Measurements from ENCODE around the gene LPCAT1. TPM values are rescaled to one million over a fixed set of nuclear protein-coding genes. Genes with fewer than 3 reads are reported as not detected.

LPCAT1 gene
- total RNA-seq, 3 donors from 2014 or later (not counting 1 experiment from before 2014, with no cell fraction given), result 196 to 302 (median 252) TPM

- Mint-ChIP-seq H3K27me3 (ENCODE audit: low read depth in 2 of 2) (no peaks in the 10 kb centered on the region), H3K9me3 (no peaks in the 10 kb centered on the region), H3K27ac (peak overlapping the region; percentile 83 to 95), H3K4me1 (peaks cover 75 to 86% of the 10 kb centered on the region in 2 donors), H3K36me3 (peaks cover 12% of the 10 kb centered on the region), H3K4me3 (peak overlapping the region; percentile 2)
- WGBS (ENCODE audit: insufficient coverage), result 90% methylated on average over 18 of the region's 18 CpGs
- intact Hi-C loops (cut with micrococcal nuclease), result loop anchor here (10.0 kb wide), 1 partner anchor 405 kb away; no protein-coding TSS in a partner anchor
- Histone ChIP-seq H3K4me1 (ENCODE audit: control insufficient read depth, insufficient read depth, low read length) (peaks cover 90% of the 10 kb centered on the region), H3K27ac (ENCODE audit: low read length) (peak overlapping the region; percentile 3), H3K27me3 (ENCODE audit: control insufficient read depth, insufficient read depth, low read length) (no peaks in the 10 kb centered on the region), H3K9me3 (ENCODE audit: control insufficient read depth, insufficient read depth, low read length) (no peaks in the 10 kb centered on the region), H3K4me3 (ENCODE audit: low read length) (no peak overlapping the region), H3K36me3 (ENCODE audit: control insufficient read depth, insufficient read depth, low read length) (peaks cover 51% of the 10 kb centered on the region)
- no peak for DNase-seq
- no peak for TF ChIP-seq CTCF (IDR thresholded peaks at IDR 0.05)
- ATAC-seq, result no peak
These were observed 13.6 kb downstream of the LPCAT1 start for GRCh38 chr5:1510151-1510561.

GRCh38 chr5:1509346-1510085 is 14.2 kb downstream of the LPCAT1 start:
- DNase-seq, result no peak
- H3K27me3 ChIP-seq (ENCODE audit: control insufficient read depth, insufficient read depth, low read length), result no peaks in the 10 kb centered on the region
- H3K4me1 Mint-ChIP-seq, result peaks cover 74 to 83% of the 10 kb centered on the region in 2 donors
- TF ChIP-seq CTCF (IDR thresholded peaks at IDR 0.05), result no peak
- peaks cover 12% of the 10 kb centered on the region for H3K36me3 Mint-ChIP-seq
- no peak overlapping the region for H3K4me3 ChIP-seq (ENCODE audit: low read length)
- H3K36me3 ChIP-seq (ENCODE audit: control insufficient read depth, insufficient read depth, low read length), result peaks cover 51% of the 10 kb centered on the region
- no peaks in the 10 kb centered on the region for H3K27me3 Mint-ChIP-seq (ENCODE audit: low read depth in 2 of 2)
- H3K27ac ChIP-seq (ENCODE audit: low read length), result no peak overlapping the region
- ATAC-seq, result no peak
- H3K4me1 ChIP-seq (ENCODE audit: control insufficient read depth, insufficient read depth, low read length), result peaks cover 90% of the 10 kb centered on the region
- intact Hi-C loops (cut with micrococcal nuclease), result loop anchor here (10.0 kb wide), 1 partner anchor 405 kb away; no protein-coding TSS in a partner anchor
- H3K9me3 ChIP-seq (ENCODE audit: control insufficient read depth, insufficient read depth, low read length), result no peaks in the 10 kb centered on the region
- 86% methylated on average over 29 of the region's 30 CpGs for WGBS (ENCODE audit: insufficient coverage)
- H3K27ac Mint-ChIP-seq, result peak overlapping the region; percentile 83 to 95
- H3K4me3 Mint-ChIP-seq, result peak overlapping the region; percentile 32
- H3K9me3 Mint-ChIP-seq, result no peaks in the 10 kb centered on the region

- H3K36me3 ChIP-seq (ENCODE audit: control insufficient read depth, insufficient read depth, low read length), result peaks cover 47% of the 10 kb centered on the region
- TF ChIP-seq CTCF (IDR thresholded peaks at IDR 0.05), result no peak
These were observed 15.0 kb downstream of the LPCAT1 start for GRCh38 chr5:1508659-1509290.

More at GRCh38 chr5:1508659-1509290, 15.0 kb downstream of the LPCAT1 start:
- Mint-ChIP-seq H3K9me3 (no peaks in the 10 kb centered on the region), H3K36me3 (peaks cover 12% of the 10 kb centered on the region), H3K27me3 (ENCODE audit: low read depth in 2 of 2) (no peaks in the 10 kb centered on the region), H3K4me3 (peak overlapping the region; percentile 2), H3K4me1 (peaks cover 74 to 83% of the 10 kb centered on the region in 2 donors), H3K27ac (peak overlapping the region; percentile 72 to 77)
- H3K9me3 ChIP-seq (ENCODE audit: control insufficient read depth, insufficient read depth, low read length), result no peaks in the 10 kb centered on the region
- H3K27ac ChIP-seq (ENCODE audit: low read length), result no peak overlapping the region
- ATAC-seq (no peak), DNase-seq (peak in 1 of 2 donors; percentile 13)
- no peaks in the 10 kb centered on the region for H3K27me3 ChIP-seq (ENCODE audit: control insufficient read depth, insufficient read depth, low read length)
- H3K4me1 ChIP-seq (ENCODE audit: control insufficient read depth, insufficient read depth, low read length), result peaks cover 89% of the 10 kb centered on the region
- 95% methylated on average over 30 of the region's 30 CpGs for WGBS (ENCODE audit: insufficient coverage)
- intact Hi-C loops (cut with micrococcal nuclease), result no loop called here
- no peak overlapping the region for H3K4me3 ChIP-seq (ENCODE audit: low read length)
